WTC11 (cell line): ENCODE results near the gene PLD1.

Source experiments
- CTCF ChIP-seq: fragments of 200-600 bp; IDR thresholded peaks from 2 replicates; pipeline ENCODE4 v1.8.0; 2022; ENCODE audit warnings: antibody characterized with exemption
- USF1 ChIP-seq: sonication (generic); formaldehyde crosslinking; IDR thresholded peaks from 2 replicates; pipeline ENCODE4 v1.8.0; 2022; ENCODE audit warnings: mild to moderate bottlenecking, missing genetic modification reagents
- ZNF425 ChIP-seq: fragments of 250-450 bp; sonication (Bioruptor Pico); conservative IDR thresholded peaks from 2 replicates; pipeline ENCODE4 v1.9.0; 2021; ENCODE audit warnings: mild to moderate bottlenecking

- TF ChIP-seq ZNF425 (no peak), CTCF (no peak), USF1 (CRISPR knock-in tag) (no peak)
Measured at GRCh38 chr3:171553086-171553485, 257.2 kb downstream of the PLD1 start.
